ENCODE results near the gene FAM32A.

FAM32A gene

DNA sequence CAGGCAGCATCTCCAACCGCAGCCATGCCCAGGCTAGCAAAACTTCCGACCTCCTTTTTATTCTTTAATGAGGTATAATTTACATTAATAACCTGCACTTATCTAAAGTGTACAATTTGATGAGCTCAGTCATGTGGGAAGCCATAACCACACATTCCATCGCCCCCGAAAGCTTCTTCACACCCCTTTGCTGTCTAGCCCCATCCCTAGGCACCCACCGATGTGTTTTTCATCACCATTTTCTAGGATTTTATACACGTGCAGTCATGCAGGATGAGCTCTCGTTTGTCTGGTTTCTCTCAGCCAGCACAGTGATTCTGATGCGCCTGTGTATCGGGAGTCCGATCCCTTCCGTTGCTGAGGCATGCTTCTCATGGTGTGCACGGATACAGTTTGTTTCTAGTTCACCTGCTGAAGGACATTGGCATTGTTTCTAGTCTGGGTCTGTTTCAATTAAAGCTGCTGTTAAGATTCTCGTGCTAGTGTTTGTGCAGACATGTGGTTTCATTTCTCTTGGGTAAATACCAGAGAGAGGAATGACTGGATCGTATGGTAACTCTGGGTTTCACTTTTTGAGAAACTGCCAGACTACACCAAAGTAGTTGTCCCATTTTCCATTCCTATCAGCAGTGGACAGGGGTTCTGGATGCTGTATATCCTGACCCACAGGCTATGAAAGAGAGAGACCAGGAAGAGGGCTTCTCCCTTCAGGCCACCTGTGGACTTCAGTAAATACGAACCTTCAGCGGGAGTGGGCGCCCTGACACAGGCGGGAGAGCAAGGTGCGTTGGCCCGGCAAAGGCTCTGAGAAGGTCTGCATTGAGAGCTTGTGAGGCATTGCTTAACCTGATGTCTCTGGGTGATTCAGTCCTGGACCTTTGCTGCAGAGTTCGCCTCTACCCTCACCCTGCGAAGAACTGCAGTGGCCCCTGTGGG, 17.4 kb downstream of the FAM32A start:
- DNase-seq (ENCODE audit: low spot score): no peak

DNA sequence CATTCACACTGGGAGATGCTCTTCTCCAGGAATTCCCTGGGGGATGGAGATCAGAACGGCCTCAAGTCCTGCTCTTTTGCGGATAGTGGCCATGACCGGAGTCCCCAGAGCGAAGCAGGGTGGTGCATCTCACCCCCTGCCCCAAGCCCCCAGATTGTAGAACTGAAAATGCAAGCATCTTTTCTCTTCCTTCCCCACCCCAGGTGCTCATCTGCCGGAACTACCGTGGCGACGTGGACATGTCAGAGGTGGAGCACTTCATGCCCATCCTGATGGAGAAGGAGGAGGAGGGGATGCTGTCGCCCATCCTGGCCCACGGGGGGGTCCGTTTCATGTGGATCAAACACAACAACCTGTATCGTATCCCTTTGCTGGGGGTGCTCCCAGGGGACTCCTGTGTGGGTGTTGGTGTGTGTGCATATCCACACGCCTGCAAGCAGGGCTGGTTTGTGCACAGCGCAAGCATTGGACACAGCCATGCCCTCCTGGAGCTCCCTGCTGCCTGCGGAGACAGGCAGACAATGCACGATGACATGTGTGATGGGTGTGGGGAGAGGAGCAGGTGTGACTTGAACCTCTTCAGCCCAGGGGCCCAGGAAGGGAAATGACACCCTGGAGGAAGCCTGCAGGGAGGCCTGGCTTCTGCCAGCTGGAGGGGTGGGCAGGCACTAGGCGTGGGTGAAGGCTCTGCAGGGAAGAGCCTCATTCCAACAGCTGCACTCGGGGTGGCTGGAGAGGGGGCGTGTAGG, 18.2 kb downstream of the FAM32A start:
- no peak for DNase-seq (ENCODE audit: low spot score)

GRCh38 chr19:16204005-16204294, 18.7 kb downstream of the FAM32A start:
- DNase-seq (ENCODE audit: low spot score): no peak

DNA sequence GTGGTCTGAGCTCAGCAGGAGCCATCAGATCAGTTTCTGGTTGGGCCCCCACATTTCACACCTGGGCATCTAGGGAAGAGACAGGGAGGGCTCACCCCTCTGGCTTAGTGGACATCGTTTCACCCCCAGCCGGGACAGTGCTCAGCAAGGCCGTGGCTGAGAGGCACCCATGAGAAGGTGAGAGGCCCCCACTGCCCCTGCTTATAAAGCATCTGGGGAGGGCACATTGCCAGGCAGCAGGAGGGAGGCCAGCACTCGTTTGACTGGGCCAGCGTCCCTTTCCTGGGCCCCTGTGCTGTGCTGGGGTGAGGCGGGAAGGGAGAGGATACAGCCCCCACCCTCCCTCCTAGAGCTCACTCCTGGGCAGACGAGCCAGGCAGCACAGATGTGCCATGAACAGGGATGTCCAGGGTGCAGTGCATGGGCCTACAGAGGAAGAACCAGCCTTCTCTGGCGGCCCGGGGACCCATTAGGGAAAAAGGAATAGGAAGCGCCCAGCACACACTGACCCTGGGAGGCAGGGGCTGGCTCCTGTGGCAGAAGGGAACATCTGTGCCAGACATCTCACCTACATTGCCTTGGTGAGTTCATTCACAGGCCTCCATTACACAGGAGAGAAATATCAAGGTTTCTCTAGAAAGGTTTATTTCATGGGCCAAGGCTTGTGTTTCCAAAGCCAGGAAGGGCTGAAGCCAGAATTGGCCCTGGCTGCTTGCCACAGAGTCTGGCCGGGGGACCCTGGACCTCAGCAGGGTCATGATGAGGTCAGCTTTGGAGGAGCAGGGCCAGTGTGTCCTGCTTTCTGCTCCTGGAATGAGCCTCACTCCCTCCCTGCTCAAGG, 20.2 kb downstream of the FAM32A start:
- no peak for DNase-seq (ENCODE audit: low spot score)

- no peak for DNase-seq (ENCODE audit: low spot score)
Observed at GRCh38 chr19:16206046-16206605, 20.9 kb downstream of the FAM32A start.

GRCh38 chr19:16206637-16207036, 21.4 kb downstream of the FAM32A start:
- DNase-seq (ENCODE audit: low spot score): no peak

DNA sequence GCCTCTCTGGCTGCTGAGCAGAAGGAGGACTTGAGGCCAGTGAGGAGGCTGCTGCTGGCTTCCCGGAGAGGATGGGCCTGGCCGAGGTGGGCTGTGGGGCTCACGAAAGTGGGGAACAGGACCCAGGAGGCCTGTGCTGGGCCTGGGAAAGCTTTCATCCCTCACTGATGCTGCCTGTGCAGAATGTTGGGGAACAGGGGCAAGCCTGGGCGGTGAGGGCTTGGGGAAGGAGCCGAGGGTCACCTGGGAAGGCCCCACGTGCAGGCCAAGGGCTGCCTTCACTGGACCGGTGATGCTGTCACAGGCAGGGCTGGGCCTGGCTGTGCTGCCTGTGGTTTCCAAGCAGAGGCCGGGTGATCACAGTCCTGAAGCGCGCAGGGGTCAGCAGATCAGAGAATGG, 21.9 kb downstream of the FAM32A start:
- no peak for DNase-seq (ENCODE audit: low spot score)

- no peak for DNase-seq (ENCODE audit: low spot score)
Observed at GRCh38 chr19:16207490-16208025, 22.3 kb downstream of the FAM32A start.

DNA sequence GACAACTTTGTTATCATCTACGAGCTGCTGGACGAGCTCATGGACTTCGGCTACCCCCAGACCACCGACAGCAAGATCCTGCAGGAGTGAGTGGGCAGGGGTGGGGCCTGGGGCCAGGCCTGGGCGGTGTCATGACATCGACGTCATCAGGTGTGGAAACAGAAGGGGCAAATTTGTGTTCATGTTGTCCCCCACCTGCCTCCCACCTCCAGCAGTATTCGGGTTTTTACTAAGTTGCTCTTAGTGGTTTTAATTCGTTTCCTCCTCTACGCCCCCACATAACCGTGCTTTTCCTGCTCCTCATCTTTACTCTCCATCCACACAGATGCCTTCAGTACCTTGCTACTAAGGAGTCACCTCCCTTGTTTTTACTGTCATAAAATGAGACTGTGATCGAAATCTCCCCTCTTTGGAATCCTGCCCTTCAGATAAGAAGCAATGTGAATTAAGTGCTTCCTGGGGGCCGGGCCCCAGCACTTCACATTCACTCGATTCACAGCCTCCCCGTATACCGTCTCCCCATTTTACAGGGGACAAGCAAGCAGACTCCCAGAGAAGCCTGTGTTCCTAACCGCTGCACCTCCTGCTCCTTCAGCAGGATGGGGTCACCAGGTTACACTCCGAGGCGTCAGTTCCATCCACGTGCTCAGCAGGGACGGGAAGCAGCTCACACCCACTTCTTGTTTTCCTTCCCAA, 23.0 kb downstream of the FAM32A start:
- DNase-seq (ENCODE audit: low spot score): no peak

GRCh38 chr19:16208847-16209665, 23.8 kb downstream of the FAM32A start:
- no peak for DNase-seq (ENCODE audit: low spot score)

DNA sequence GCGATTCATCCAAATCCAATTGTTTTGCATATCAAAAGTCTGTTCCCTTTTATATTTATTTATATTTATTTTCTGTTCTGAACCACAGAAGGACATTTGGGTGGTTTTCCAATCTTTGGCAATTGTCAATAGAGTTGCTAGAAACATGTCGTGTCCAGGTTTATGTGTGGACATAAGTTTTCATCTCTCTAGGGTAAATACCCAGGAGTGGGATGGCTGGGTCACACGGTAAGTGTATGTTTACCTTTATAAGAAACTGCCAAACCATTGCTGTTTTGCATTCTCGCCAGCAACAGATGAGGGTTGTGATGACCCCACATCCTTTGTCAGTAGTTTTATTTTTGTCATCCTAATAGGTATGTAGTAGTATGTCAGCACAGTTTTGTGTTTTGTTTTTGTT, 25.0 kb downstream of the FAM32A start:
- DNase-seq (ENCODE audit: low spot score): no peak

DNA sequence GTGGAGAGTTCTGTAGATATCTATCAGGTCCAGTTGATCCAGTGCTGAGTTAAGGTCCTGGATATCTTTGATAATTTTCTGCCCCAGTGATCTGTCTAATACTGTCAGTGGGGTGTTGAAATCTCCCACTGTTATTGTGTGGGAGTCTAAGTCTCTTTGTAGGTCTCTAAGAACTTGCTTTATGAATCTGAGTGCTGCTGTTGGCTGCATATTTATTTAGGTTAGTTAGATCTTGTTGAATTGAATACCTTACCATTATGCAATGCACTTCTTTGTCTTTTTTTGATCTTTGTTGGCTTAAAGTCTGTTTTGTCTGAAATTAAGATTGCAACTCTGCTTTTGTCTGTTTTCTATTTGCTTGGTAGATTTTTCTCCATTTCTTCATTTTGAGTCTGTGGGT, 27.9 kb downstream of the FAM32A start:
- no peak for DNase-seq (ENCODE audit: low spot score)

DNA sequence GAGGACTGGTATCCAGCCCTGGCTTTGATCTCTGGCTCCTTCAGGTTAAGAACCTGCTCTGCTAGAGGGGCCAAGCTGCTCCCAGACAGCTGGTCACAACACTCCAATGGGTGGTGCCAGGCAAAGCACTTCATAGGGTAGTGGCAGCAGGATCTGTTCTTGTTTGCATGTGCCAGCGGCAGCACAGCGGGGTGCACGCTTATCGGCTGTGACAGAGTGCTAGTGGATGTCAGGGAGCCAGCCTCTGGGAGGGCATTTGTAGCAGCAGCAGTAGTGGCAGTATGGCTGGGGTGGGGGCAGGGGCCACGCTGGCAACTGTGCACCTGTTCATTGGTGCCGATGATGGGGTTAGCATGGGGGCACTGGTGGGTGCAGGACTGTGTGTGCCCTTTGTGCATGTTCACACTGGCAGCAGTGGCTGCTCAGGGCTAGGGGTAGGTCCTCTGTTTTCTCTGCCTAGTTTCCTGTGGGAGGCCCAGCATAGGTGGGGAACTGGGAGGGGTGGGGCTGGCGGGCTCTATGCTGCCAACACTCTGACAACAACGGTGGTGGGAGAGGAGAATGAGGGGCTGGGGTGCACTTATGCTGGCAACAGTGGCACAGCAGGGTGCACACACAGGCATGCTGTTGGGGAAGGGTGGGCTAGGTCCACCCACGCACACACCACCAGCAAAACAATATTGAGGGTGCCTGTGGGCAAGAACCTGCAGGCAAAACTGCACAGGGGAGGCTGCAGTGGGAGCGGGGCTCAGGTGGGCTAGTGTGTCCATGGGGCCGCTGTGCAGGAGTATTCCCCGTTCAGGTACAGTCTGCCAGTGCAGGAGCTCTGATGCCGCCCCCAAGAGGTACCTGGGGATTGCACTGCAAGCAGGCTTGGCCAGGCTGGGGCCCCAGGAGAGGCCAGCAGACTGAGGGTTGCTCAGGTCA, 31.8 kb downstream of the FAM32A start:
- DNase-seq (ENCODE audit: low spot score): no peak

DNA sequence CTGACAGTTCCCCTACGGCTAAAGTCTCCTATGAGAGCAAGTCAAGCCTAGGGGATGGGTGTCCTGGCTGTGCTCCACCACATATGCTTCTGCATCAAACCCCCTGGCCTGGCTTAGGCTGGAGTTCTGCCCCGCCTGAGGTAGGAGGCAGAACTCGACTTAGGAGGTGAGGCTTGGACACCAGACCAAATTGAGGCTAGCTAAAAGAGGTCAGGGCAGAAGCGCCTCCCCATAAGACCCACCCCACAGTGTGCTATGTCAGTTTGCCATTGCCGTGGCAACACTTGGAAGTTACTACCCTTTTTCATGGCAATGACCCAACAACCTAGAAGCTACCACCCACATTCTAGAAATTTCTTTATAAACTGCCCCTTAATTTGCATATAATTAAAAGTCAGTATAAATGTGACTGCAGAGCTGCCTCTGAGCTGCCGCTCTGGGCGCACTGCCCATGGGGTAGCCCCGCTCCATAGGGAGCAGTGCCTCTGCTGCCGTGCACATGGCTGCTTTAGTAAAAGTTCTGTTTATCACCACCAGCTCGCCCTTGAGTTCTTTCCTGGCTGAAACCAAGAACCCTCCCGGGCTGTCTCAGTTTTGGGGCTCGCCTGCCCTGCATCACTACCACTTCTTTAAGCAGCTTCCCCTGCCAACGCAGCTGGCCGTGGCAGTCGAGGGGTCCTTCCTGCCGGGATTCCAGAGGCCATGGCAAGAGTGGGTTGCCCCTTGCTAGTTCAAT, 32.7 kb downstream of the FAM32A start:
- DNase-seq (ENCODE audit: low spot score): no peak

DNA sequence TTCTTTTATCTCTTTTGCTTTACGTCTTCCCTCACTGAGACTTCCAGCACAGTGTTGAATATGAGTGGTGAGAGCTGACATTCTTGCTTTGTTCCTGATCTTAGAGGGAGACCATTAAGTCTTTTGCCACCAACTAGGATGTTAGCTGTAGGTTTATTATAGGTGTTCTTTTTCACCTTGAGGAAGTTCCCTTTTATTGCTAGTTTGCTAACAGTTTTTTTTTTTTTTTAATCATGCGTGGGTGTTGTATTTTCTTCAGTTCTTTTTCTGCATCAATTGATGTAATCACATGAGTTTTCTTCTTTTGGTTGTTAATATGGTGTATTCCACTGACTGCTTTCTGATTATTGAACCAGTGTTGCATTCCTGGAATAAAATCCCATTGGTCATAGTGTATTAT, 33.6 kb downstream of the FAM32A start:
- no peak for DNase-seq (ENCODE audit: low spot score)

- DNase-seq (ENCODE audit: low spot score): no peak
Observed at GRCh38 chr19:16222806-16223205, 37.6 kb downstream of the FAM32A start.

DNA sequence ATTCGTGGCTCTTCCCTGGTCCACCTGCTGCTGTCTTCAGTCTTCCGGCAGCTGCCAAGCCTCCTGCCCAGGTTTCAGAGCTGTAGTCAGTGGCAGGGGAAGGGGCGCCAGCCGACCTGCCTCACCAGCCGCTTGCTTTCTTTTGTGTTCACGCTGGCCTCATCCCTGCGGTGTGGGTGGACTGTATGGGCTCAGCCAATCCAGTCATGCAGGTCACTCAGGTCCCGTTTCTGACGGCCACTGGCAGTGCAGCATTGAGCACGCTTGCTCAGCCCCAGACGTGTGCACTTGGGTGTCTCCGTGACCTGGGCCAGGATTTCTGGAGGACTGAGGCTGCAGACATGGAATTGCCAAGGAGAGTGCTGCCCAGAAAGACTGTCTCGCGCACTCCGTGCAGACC, 38.5 kb downstream of the FAM32A start:
- DNase-seq (ENCODE audit: low spot score): no peak

- no peak for DNase-seq (ENCODE audit: low spot score)
Observed at GRCh38 chr19:16224293-16225045, 39.3 kb downstream of the FAM32A start.
